Sigmoid colon (tissue), 7 donors: Measurements from ENCODE around the gene PCBD1. TPM values are rescaled to one million over a fixed set of nuclear protein-coding genes. Genes with fewer than 3 reads are reported as not detected.

ENCODE experiments used
- DNase-seq: peaks from one replicate; pipeline ENCODE4 v3.0.0-alpha.2; 2019
- H3K27ac ChIP-seq, 4 donors: fragments of 200-600 bp; sonication (generic); one replicate each; pipeline ENCODE4 v1.5.1; 2016 to 2019; ENCODE audit warnings: mild to moderate bottlenecking in 1 of 4
- H3K27me3 ChIP-seq, 3 donors: fragments of 200-600 bp; sonication (generic); one replicate each; pipeline ENCODE4 v1.5.1; 2019; ENCODE audit warnings: mild to moderate bottlenecking in 1 of 3
- H3K36me3 ChIP-seq, 4 donors: fragments of 200-600 bp; sonication (generic); one replicate each; pipeline ENCODE4 v1.5.1; 2016 to 2019
- H3K4me1 ChIP-seq, 4 donors: fragments of 200-600 bp; sonication (generic); one replicate each; pipeline ENCODE4 v1.5.1; 2017 to 2019
- H3K4me3 ChIP-seq, 4 donors: fragments of 200-600 bp; sonication (generic); one replicate each; pipeline ENCODE4 v1.5.1; 2017 to 2019; ENCODE audit warnings: mild to moderate bottlenecking in 2 of 4, moderate library complexity in 1 of 4
- H3K9me3 ChIP-seq, 4 donors: fragments of 200-600 bp in 3 of 4; sonication (generic) in 3 of 4; one replicate each; pipeline versions ENCODE4 v1.5.1 to v1.6.1; 2013 to 2019
- CTCF ChIP-seq, 4 experiments: fragments of 450-650 bp in 3 of 4; fragments of 200-600 bp in 1 of 4; IDR thresholded peaks; one replicate each; pipeline ENCODE4 v1.5.1; 2016 to 2019; ENCODE audit warnings: antibody characterized with exemption in 4 of 4, mild to moderate bottlenecking in 3 of 4, moderate library complexity in 2 of 4
- EP300 ChIP-seq, 4 donors: sonication (generic); formaldehyde crosslinking; IDR thresholded peaks; one replicate each; pipeline ENCODE4 v1.6.1; 2017; ENCODE audit warnings: antibody characterized with exemption in 4 of 4
- POLR2A ChIP-seq, 2 donors: fragments of 450-650 bp; IDR thresholded peaks; one replicate each; pipeline ENCODE4 v1.6.1; 2016; ENCODE audit warnings: antibody characterized with exemption in 2 of 2, mild to moderate bottlenecking in 2 of 2, moderate library complexity in 2 of 2
- POLR2AphosphoS5 ChIP-seq, 4 donors: sonication (generic); formaldehyde crosslinking; IDR thresholded peaks; one replicate each; pipeline ENCODE4 v1.6.1; 2017; ENCODE audit warnings: antibody characterized with exemption in 4 of 4
- WGBS, 2 donors: extraction: QIAGEN DNeasy Blood & Tissue Kit; methylation state at CpG; one replicate each; pipeline ENCODE4 v1.1.7; 2013; 5-methylcytosine and 5-hydroxymethylcytosine counted together
- intact Hi-C: fragments of 100-400 bp; cut with DNase I; formaldehyde crosslinking; loops from one replicate; pipeline ENCODE4 v1.15.1; 2023
- polyA plus RNA-seq, 3 donors: library from polyadenylated mRNA; stranded (reverse); fragments of 200-250 nt; gene quantifications; one replicate each; pipeline ENCODE4 v1.2.3, GENCODE V29; 2013
- total RNA-seq, 4 donors: library from RNA; depleted of rRNA; stranded (reverse); fragments of >200 nt; gene quantifications; one replicate each; pipeline ENCODE4 v1.1.0, GENCODE V29; 2016
- donor health status: healthy with polysubstance abuse.
- donor health status: Bipolar disorder and iron deficiency.
- donor health status: healthy.

PCBD1 gene
- total RNA-seq: 10 to 100 TPM; 82.5 to 98.1 (median 93.1) TPM
- 100 to 1,000 TPM; 116 to 135 (median 128) TPM for polyA plus RNA-seq

GRCh38 chr10:70887804-70888800 lies at the start of gene PCBD1:
PCBD1 (minus strand) TSS chr10:70888565; CDS start chr10:70888533, 32 bp downstream.
- DNase-seq: peak; percentile 91
- TF ChIP-seq POLR2AphosphoS5 (IDR thresholded peaks at IDR 0.05): peak; percentile 75 to 86 (median 84)
- peak in 1 of 2 donors; percentile 19 for TF ChIP-seq POLR2A (IDR thresholded peaks at IDR 0.05)
- TF ChIP-seq CTCF (IDR thresholded peaks at IDR 0.05): no peak
- TF ChIP-seq EP300 (IDR thresholded peaks at IDR 0.05): peak in 1 of 4 donors; percentile 9
- intact Hi-C loops: loop anchor here (10.0 kb wide), 1 partner anchor 433 kb away; no protein-coding TSS in a partner anchor
- peak within 1 kb of the TSS; percentile 92 to 97 (median 96) for H3K27ac ChIP-seq
- no peaks in the 10 kb centered on the region for H3K9me3 ChIP-seq
- H3K36me3 ChIP-seq: peaks cover 5 to 25% (median 15%) of the 10 kb centered on the region in 4 donors
- WGBS, 2 donors: 0 to 1% methylated on average over 85 of the region's 85 CpGs
- peaks cover 0 to 38% (median 22%) of the 10 kb centered on the region in 4 donors for H3K4me1 ChIP-seq
- no peaks in the 10 kb centered on the region for H3K27me3 ChIP-seq
- peak within 1 kb of the TSS; percentile 80 to 87 (median 84) for H3K4me3 ChIP-seq

GRCh38 chr10:70937661-70938060 lies 49.3 kb upstream of the PCBD1 start:
- Histone ChIP-seq H3K27ac (no peak overlapping the region), H3K27me3 (peaks cover 0 to 4% (median 0%) of the 10 kb centered on the region in 3 donors), H3K4me1 (peaks cover 0 to 5% (median 4%) of the 10 kb centered on the region in 4 donors), H3K4me3 (no peak overlapping the region), H3K36me3 (no peaks in the 10 kb centered on the region), H3K9me3 (no peaks in the 10 kb centered on the region)
- 63 to 83% methylated on average over 7 of the region's 7 CpGs for WGBS, 2 donors
- intact Hi-C loops: no loop called here
- no peak for DNase-seq
- no peak for TF ChIP-seq CTCF (IDR thresholded peaks at IDR 0.05)

- DNase-seq: no peak
- Histone ChIP-seq H3K9me3 (no peaks in the 10 kb centered on the region), H3K36me3 (no peaks in the 10 kb centered on the region), H3K27ac (no peak overlapping the region), H3K27me3 (peaks cover 0 to 4% (median 0%) of the 10 kb centered on the region in 3 donors), H3K4me1 (peaks cover 0 to 21% (median 20%) of the 10 kb centered on the region in 4 donors), H3K4me3 (no peak overlapping the region)
- intact Hi-C loops: no loop called here
- no peak for TF ChIP-seq POLR2A (IDR thresholded peaks at IDR 0.05)
- TF ChIP-seq EP300 (IDR thresholded peaks at IDR 0.05): no peak
- no peak for TF ChIP-seq POLR2AphosphoS5 (IDR thresholded peaks at IDR 0.05)
- TF ChIP-seq CTCF (IDR thresholded peaks at IDR 0.05): no peak
- WGBS, 2 donors: 71 to 78% methylated on average over 6 of the region's 6 CpGs
Observed at GRCh38 chr10:70936111-70936510, 47.7 kb upstream of the PCBD1 start.

- no peak for TF ChIP-seq POLR2A (IDR thresholded peaks at IDR 0.05)
- TF ChIP-seq EP300 (IDR thresholded peaks at IDR 0.05): no peak
- TF ChIP-seq CTCF (IDR thresholded peaks at IDR 0.05): no peak
- no peak for TF ChIP-seq POLR2AphosphoS5 (IDR thresholded peaks at IDR 0.05)
- WGBS, 2 donors: 78 to 88% methylated on average over 10 of the region's 10 CpGs
- Histone ChIP-seq H3K27me3 (peaks cover 0 to 4% (median 0%) of the 10 kb centered on the region in 3 donors), H3K36me3 (no peaks in the 10 kb centered on the region), H3K27ac (no peak overlapping the region), H3K9me3 (no peaks in the 10 kb centered on the region), H3K4me3 (no peak overlapping the region), H3K4me1 (peaks cover 0 to 25% (median 24%) of the 10 kb centered on the region in 4 donors)
- DNase-seq: no peak
- intact Hi-C loops: no loop called here
Observed at GRCh38 chr10:70935631-70936030, 47.3 kb upstream of the PCBD1 start.
